GM21515 (cell line): ENCODE data around the gene IL6R.

Experiments used
- ATAC-seq: cut with Tn5 transposase; IDR thresholded peaks from one replicate; pipeline ENCODE4 v1.9.1; 2021; ENCODE audit not compliant: unreplicated experiment

The IL6R gene

GRCh38 chr1:154423988-154424326 lies 18.8 kb downstream of the IL6R start:
- no peak for ATAC-seq

- no peak for ATAC-seq
Measured at GRCh38 chr1:154425172-154425571, 20.0 kb downstream of the IL6R start.

- no peak for ATAC-seq
Measured at GRCh38 chr1:154427173-154428139, 22.3 kb downstream of the IL6R start.

GRCh38 chr1:154429118-154429517 lies 24.0 kb downstream of the IL6R start:
- no peak for ATAC-seq

GRCh38 chr1:154429841-154430611 lies 24.9 kb downstream of the IL6R start:
- no peak for ATAC-seq

GRCh38 chr1:154430903-154431302 lies 25.8 kb downstream of the IL6R start:
- no peak for ATAC-seq

- ATAC-seq: no peak
Measured at GRCh38 chr1:154431586-154432373, 26.6 kb downstream of the IL6R start.

DNA sequence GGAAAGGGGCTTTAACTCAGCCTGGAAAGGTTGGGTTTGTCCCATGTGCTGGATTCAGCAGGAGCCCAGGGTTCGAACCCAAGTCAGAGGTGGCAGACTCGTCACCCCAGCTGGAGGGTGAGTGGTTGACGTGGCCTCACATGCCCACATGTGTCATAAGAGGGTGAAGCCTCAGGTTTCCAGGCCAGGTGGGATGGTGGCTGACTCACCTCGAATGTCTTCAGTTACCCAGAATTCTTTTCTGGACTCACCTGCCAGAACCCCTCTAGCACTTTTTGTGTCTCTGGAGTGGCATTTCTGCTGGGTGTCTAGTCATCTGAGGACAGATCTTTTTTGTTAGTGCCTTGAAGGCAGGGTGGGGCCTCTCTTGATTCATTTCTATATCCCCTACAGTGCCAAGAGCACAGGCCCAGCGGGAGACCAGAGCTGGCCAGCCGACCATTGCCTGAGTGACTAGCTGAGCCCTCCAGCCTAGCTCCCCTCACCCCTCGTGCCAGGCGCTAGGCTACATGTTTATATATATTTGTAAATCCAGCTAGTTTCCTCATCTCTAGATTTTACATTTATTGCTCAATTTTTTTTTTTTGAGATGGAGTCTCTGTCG lies 28.1 kb downstream of the IL6R start:
- no peak for ATAC-seq

GRCh38 chr1:154434346-154435085 lies 29.4 kb downstream of the IL6R start:
- ATAC-seq: no peak

DNA sequence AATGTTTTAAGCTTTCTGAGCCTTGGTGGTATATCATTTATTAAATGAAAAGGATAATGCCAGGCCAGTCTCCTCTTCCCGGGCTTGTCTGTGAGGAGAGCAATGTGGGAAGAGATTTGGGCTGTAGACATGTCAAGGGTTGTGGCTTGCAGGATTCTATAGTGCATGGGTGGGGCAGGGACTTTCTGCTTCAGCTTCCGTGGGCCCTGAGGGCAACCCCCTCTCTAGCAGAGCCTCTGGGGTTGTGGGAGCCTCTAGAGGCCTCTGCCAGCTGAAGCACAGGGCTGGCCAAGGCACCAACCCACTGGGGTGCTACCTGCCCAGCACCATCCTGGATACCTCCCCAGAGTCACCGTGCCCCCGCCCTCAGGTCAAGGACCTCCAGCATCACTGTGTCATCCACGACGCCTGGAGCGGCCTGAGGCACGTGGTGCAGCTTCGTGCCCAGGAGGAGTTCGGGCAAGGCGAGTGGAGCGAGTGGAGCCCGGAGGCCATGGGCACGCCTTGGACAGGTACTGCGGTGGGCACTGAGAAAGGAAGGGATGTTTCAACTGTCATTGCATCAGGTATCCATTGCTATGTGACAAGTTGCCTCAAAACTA lies 30.6 kb downstream of the IL6R start:
- ATAC-seq: no peak

DNA sequence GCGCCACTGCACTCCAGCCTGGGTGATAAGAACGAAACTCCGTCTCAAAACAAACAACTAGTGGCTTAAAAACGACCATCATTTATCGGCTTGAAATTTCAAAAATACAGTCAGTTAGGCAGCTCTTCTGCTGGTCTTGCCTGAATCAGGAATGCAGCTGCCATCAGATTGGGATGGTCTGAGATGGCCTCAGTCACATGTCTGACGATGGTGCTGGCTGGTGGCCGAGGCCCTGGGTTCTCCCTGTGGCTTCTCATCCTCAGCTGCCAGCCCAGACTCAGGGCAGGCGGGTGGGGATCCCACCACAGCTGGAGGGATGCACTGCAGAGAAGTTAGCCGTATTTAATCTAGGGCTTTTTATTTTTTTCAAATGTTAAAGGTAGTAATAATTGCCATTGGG lies 31.3 kb downstream of the IL6R start:
- ATAC-seq: no peak

DNA sequence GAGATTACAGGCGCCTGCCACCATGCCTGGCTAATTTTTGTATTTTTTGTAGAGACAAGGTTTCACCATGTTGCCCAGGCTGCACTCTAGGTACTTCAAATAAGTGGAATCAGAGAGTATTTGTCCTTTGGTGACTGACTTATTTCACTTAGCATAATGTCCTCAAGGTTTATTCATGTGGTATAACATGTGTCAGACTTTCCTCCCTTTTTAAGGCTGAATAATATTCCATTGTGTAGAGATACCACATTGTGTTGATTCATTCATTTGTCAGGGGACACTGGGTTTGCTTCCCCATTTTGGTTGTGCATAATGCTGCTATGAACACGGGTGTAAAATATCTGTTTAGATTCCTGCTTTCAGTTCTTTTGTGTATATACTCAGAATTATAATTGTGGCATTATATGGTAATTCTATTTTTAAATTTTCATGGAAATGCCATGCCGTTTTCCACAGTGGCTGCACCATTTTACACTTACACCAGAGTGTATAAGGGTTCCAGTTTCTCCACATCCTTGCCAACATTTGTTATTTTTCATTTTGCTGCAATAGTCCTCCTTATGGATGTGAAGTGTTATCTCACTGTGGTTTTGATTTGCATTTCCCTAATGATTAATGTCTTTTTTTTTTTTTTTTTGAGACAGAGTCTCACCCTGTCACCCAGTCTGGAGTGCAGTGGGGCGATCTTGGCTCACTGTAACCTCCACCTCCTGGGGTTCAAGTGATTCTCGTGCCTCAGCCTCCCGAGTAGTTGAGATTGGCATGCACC lies 35.1 kb downstream of the IL6R start:
- no peak for ATAC-seq

GRCh38 chr1:154441241-154441888 lies 36.2 kb downstream of the IL6R start:
- no peak for ATAC-seq

DNA sequence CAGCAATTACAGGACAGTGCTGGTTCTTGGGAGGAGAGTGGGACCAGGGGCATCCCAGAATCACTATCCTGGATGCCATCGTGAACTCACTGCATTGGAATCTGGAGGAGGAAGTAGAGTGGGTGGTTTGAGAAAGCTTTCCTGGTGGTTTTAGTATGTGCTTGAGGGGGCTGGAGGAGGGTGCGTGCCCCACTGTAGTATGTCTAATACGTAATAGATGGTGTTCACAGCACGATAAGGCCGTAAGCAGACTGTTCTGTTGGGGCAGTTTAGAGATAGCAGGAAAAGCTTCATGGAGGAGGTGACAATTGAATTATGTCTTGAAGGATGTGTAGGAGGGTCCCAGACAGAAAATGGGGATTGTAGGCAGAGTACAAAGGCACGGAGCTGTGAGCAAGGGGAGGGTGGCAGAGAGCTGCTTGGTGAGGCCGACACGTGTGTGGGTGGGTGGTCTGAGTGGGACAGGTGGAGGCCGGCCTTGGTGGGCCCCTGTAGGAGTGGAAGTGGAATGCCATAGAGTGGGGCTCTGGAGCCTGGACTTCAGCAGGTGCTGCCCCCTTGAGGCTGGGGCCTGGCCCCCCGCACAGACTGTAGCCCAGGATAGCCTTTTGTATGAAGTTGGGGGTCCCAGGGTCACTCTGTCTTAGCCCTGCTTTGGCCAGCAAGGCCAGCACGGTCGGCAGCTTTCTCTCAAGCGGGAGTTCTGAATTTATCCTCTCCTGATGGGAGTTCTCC lies 37.0 kb downstream of the IL6R start:
- ATAC-seq: no peak

GRCh38 chr1:154443274-154444013 lies 38.3 kb downstream of the IL6R start:
- no peak for ATAC-seq

GRCh38 chr1:154445040-154445472 lies 39.9 kb downstream of the IL6R start:
- peak; percentile 63 for ATAC-seq

- no peak for ATAC-seq
Measured at GRCh38 chr1:154446292-154446691, 41.1 kb downstream of the IL6R start.
